Measurements from ENCODE around the gene ZNF408. TPM values are rescaled to one million over a fixed set of nuclear protein-coding genes. Genes with fewer than 3 reads are reported as not detected.

ZNF408 gene
- total RNA-seq, 1 experiment from 2014 or later = 14.4 TPM

DNA sequence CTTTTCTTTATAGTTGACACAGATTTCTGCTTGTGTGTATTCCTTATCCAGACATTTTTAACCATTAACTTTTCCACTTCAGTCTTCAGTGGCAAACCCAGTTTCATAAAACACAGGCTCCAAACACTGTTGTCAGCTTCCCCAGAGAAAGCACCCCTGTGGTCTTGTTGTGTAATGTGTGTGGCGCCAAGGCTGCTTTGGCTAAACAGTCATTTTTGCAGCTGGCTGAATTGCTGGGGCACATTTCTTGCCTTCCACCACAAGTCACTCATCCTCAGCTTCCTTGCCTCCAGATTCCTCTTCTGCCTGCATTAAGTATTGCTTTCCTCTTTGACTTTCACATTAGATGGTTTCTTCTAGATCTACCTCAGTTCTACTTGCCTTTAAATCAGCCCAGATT, 40.9 kb upstream of the ZNF408 start:
- POLR2A ChIA-PET = no interaction called here

More for the DNA sequence above, 40.9 kb upstream of the ZNF408 start:
- DNase-seq (ENCODE audit: low read depth, low spot score) (no peak), ATAC-seq (no peak)
- H3K4me3 ChIP-seq (replicated peaks in 1 of 2; ENCODE audit: low read depth in 1 of 2, low read length in 2 of 2) = no peak overlapping the region
- no peaks in the 10 kb centered on the region for H3K27me3 ChIP-seq (ENCODE audit: insufficient read depth, low read length)
- H3K9ac ChIP-seq (ENCODE audit: low read length) = no peak overlapping the region
- no peaks in the 10 kb centered on the region for H4K20me1 ChIP-seq (ENCODE audit: insufficient read depth)
- no peak overlapping the region for H3K27ac ChIP-seq (ENCODE audit: low read depth, low read length)
- no peaks in the 10 kb centered on the region for H3K9me3 ChIP-seq (ENCODE audit: control insufficient read depth in 1 of 2, insufficient read depth in 1 of 2, low read depth in 1 of 2, low read length in 2 of 2)
- no peak for TF ChIP-seq ZFX (IDR thresholded peaks at IDR 0.05)
- TF ChIP-seq ELF1 (IDR thresholded peaks at IDR 0.05; ENCODE audit: borderline replicate concordance, low read depth) = no peak
- TF ChIP-seq JUND (IDR thresholded peaks at IDR 0.05) = no peak
- TF ChIP-seq POLR2A (IDR thresholded peaks at IDR 0.05; ENCODE audit: borderline replicate concordance, extremely low read depth, insufficient read depth, insufficient read length) = no peak
- TF ChIP-seq CBX3 (IDR thresholded peaks at IDR 0.05; ENCODE audit: low read depth) = no peak
- no peak for TF ChIP-seq RAD21 (IDR thresholded peaks at IDR 0.05; ENCODE audit: low read depth)
- TF ChIP-seq SRF (IDR thresholded peaks at IDR 0.05; ENCODE audit: low read depth) = no peak
- no peak for TF ChIP-seq TCF7L2 (IDR thresholded peaks at IDR 0.05; ENCODE audit: borderline replicate concordance, extremely low read depth, insufficient read depth, insufficient read length)
- TF ChIP-seq, protein P1, sequence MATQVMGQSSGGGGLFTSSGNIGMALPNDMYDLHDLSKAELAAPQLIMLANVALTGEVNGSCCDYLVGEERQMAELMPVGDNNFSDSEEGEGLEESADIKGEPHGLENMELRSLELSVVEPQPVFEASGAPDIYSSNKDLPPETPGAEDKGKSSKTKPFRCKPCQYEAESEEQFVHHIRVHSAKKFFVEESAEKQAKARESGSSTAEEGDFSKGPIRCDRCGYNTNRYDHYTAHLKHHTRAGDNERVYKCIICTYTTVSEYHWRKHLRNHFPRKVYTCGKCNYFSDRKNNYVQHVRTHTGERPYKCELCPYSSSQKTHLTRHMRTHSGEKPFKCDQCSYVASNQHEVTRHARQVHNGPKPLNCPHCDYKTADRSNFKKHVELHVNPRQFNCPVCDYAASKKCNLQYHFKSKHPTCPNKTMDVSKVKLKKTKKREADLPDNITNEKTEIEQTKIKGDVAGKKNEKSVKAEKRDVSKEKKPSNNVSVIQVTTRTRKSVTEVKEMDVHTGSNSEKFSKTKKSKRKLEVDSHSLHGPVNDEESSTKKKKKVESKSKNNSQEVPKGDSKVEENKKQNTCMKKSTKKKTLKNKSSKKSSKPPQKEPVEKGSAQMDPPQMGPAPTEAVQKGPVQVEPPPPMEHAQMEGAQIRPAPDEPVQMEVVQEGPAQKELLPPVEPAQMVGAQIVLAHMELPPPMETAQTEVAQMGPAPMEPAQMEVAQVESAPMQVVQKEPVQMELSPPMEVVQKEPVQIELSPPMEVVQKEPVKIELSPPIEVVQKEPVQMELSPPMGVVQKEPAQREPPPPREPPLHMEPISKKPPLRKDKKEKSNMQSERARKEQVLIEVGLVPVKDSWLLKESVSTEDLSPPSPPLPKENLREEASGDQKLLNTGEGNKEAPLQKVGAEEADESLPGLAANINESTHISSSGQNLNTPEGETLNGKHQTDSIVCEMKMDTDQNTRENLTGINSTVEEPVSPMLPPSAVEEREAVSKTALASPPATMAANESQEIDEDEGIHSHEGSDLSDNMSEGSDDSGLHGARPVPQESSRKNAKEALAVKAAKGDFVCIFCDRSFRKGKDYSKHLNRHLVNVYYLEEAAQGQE (IDR thresholded peaks at IDR 0.05; ENCODE audit: low read depth) = no peak
- TF ChIP-seq, protein P2, sequence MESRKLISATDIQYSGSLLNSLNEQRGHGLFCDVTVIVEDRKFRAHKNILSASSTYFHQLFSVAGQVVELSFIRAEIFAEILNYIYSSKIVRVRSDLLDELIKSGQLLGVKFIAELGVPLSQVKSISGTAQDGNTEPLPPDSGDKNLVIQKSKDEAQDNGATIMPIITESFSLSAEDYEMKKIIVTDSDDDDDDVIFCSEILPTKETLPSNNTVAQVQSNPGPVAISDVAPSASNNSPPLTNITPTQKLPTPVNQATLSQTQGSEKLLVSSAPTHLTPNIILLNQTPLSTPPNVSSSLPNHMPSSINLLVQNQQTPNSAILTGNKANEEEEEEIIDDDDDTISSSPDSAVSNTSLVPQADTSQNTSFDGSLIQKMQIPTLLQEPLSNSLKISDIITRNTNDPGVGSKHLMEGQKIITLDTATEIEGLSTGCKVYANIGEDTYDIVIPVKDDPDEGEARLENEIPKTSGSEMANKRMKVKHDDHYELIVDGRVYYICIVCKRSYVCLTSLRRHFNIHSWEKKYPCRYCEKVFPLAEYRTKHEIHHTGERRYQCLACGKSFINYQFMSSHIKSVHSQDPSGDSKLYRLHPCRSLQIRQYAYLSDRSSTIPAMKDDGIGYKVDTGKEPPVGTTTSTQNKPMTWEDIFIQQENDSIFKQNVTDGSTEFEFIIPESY (IDR thresholded peaks at IDR 0.05; ENCODE audit: extremely low read depth, insufficient replicate concordance, low read length) = no peak
- no peak overlapping the region for H3K4me2 ChIP-seq (ENCODE audit: low read length)
- no peaks in the 10 kb centered on the region for H3K4me1 ChIP-seq (ENCODE audit: control insufficient read depth in 1 of 2, insufficient read depth in 2 of 2, low read length in 2 of 2)
- ChIA-PET CTCF (no interaction called here), RAD21 (ENCODE audit: low non-redundant PET in 1 of 2, low total read pairs in 2 of 2, uncharacterized antibody in 2 of 2, unreplicated experiment in 2 of 2) (no interaction called here)
- no TSS peak for BruUV-seq (replicated peaks)
- intact Hi-C loops (cut with micrococcal nuclease) = no loop called here
- H3K36me3 ChIP-seq (ENCODE audit: control insufficient read depth in 1 of 2, insufficient read depth in 2 of 2, low read length in 2 of 2) = peaks cover 10 to 11% of the 10 kb centered on the region in 2 experiments; a peak in 3 of 4 replicates
- no peak overlapping the region for H2AFZ ChIP-seq (ENCODE audit: low read depth, low read length, poor library complexity, severe bottlenecking)
- H3K79me2 ChIP-seq (ENCODE audit: insufficient read depth, low read length) = no peaks in the 10 kb centered on the region
- H3K9me2 ChIP-seq (ENCODE audit: insufficient read depth) = no peaks in the 10 kb centered on the region

All from HCT116 (cell line).